KOPT-K1 (cell line): ENCODE results near the gene HTT.

Experiments used
- H3K27ac ChIP-seq: fragments of 200-600 bp; sonication (generic); 2 replicates; pipeline ENCODE4 v1.5.1; 2016; ENCODE audit warnings: antibody characterized with exemption, mild to moderate bottlenecking, low read depth, low read length; ENCODE audit not compliant: poor library complexity, severe bottlenecking
- H3K36me3 ChIP-seq: fragments of 200-600 bp; sonication (generic); 2 replicates; pipeline ENCODE4 v1.5.1; 2017; ENCODE audit warnings: antibody characterized with exemption, mild to moderate bottlenecking, low read length, moderate library complexity; ENCODE audit not compliant: insufficient read depth
- H3K9me3 ChIP-seq: fragments of 200-600 bp; sonication (generic); 2 replicates; pipeline ENCODE4 v1.5.1; 2017; ENCODE audit warnings: antibody characterized with exemption, low read length, mild to moderate bottlenecking; ENCODE audit not compliant: insufficient read depth, poor library complexity, severe bottlenecking

The HTT gene

GRCh38 chr4:3246458-3247398 lies 172.2 kb downstream of the HTT start:
- peaks cover 11% of the 10 kb centered on the region; the same call in 1 of the 2 replicates for H3K36me3 ChIP-seq
- no peak overlapping the region for H3K27ac ChIP-seq
- no peaks in the 10 kb centered on the region for H3K9me3 ChIP-seq

- Histone ChIP-seq H3K36me3 (0 out of 2 replicates have a peak, but pooled peaks cover 8% of the 10 kb centered on the region), H3K9me3 (no peaks in the 10 kb centered on the region), H3K27ac (no peak overlapping the region)
Observed at GRCh38 chr4:3247399-3248177, 173.1 kb downstream of the HTT start.

GRCh38 chr4:3248178-3248480 lies 173.6 kb downstream of the HTT start:
- no peak overlapping the region for H3K27ac ChIP-seq

DNA sequence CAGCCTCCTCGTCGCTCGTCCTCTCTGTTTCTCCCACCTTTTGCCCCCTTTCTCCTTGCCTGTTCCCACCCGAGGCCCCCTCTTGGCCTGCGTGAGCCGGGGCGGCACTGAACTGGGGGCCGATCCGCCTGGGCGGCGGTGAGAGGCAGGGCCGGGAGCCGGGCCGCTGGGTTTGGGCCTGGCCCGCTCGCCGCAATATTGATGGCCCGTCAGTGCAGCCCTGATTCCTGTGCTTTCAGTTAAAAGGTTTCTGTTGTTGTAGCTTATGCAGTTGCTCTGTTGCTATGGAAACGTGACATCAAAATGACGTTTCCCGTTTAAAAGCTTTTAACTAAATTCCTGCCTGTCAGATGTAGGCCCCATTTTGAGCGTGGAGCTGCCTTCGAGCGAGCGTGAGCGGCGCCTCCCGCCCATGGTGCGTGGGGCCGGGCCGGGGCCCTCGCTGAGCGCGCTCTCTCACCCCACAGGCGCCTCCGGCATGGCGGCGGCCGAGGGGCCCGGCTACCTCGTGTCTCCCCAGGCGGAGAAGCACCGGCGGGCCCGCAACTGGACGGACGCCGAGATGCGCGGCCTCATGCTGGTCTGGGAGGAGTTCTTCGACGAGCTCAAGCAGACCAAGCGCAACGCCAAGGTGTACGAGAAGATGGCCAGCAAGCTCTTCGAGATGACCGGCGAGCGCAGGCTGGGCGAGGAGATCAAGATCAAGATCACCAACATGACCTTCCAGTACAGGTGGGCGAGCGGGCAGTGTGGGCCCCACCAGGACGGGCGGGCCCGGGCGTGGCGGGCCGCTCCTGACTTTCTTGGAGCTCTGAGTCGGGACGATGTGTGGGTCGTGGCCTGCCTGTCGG lies 174.6 kb downstream of the HTT start, which contains the start of gene MSANTD1:
TSS of gene MSANTD1 (plus strand) at position 349 of the 851 bp plus-strand sequence. CDS start at position 413, 64 bp downstream.
- Histone ChIP-seq H3K9me3 (no peaks in the 10 kb centered on the region), H3K27ac (no peak within 1 kb of the TSS), H3K36me3 (no peaks in the 10 kb centered on the region)

More at GRCh38 chr4:3248178-3248480, 173.6 kb downstream of the HTT start:
- Histone ChIP-seq H3K9me3 (no peaks in the 10 kb centered on the region), H3K36me3 (0 out of 2 replicates have a peak, but pooled peaks cover 3% of the 10 kb centered on the region)

- Histone ChIP-seq H3K27ac (no peak overlapping the region), H3K36me3 (no peaks in the 10 kb centered on the region), H3K9me3 (no peaks in the 10 kb centered on the region)
Observed at GRCh38 chr4:3249711-3250437, 175.4 kb downstream of the HTT start.

DNA sequence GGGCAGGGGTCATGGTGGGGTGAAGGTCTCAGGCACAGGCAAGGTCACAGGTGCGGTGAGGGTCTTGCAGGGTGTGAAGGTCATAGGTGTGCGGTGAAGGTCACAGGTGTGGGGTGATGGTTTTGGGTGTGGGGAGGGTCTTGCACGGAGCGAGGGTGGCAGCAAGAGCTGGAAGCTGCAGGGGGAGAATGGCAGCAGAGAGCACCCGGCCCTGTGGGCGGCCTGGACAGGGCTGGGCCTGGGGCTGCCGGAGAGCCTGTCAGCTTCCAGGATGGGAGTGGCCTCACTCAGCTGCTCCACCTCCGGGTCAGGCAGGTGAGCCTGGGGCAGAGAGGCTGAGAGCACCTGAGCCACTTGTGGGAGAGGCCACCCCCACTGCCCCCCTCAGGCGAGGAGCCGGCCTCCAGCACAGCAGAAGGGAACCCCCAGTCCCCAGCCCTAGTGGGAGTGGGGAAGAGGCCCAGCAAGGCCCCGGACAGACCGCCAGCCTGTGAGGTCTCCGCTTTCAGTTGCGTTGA lies 176.0 kb downstream of the HTT start:
- no peaks in the 10 kb centered on the region for H3K36me3 ChIP-seq
- H3K27ac ChIP-seq: no peak overlapping the region
- H3K9me3 ChIP-seq: no peaks in the 10 kb centered on the region

DNA sequence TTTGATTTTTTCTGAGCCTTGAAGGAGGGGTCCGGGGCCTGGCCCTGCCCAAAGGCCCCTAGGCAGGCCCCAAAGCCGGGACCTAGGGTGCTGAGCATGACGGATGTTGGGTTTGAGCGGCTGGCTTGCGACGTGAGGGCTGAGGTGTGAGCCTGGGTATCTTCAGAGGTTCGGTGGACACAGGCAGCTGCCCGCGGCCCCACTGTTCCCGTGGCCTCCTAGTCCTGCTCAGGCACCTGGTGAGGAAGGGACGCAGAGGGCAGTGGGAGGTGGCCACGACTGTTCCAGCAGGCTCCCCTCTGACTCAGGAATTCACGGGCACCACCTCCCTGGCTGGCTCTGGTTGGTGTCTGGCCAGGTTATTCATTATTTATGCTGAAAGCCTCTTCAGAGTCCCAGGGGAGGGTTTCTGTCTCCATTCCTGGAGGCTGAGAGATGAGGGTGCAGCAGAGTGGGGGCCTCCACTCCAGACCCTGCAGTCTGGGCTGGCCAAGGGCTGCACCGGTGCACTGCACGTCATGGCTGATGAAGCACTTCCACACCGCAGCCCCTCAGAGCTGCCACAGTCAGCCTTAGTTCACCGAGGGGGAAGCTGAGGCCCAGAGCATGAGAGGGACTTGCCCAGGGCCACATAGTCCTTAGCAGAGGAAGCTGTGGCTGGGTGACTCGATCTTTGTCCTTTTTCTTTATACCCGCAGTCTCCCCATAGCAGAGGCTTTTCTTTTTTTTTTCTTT lies 176.6 kb downstream of the HTT start:
- no peak overlapping the region for H3K27ac ChIP-seq
- H3K36me3 ChIP-seq: no peaks in the 10 kb centered on the region
- no peaks in the 10 kb centered on the region for H3K9me3 ChIP-seq

DNA sequence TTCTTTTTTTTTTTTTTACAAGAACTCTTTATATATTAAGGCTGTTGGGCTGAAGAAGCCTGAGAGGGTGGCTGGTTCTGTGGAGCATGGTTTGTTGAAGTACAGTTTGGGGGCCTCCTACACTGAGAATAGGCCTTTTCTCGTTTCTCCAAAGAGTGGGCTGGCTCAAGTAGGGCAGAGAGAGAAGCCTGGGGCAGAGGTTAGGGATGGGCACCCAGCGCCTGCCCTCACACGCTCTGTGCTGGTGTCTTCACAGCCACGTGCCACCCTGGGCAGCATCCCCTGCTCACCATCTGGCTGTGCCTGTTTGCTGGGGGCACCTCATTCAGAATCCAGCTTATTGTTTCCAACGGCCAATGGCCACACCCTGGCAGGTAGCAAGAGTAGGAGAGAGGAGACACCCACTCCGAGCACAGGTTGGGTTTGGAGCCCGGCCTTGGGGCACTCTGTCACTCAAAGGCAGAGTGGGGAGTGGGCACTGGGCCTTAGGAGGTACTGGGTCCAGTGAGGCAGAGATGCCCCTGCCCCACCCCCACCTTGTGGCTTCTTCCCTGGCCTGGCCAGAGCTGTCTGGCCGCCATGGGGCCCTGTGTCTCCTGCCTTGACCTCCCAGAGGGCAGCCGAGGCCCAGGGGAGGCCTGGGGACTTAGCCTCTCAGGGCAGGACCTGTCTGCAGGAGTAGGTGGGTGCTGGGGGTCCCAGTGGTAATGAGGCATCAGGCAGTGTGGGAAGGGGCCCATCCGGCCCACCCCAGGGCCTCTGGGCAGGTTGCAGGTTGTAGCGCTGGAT lies 177.4 kb downstream of the HTT start:
- Histone ChIP-seq H3K36me3 (no peaks in the 10 kb centered on the region), H3K27ac (no peak overlapping the region), H3K9me3 (no peaks in the 10 kb centered on the region)

GRCh38 chr4:3252480-3252828 lies 178.0 kb downstream of the HTT start:
- no peak overlapping the region for H3K27ac ChIP-seq
- no peaks in the 10 kb centered on the region for H3K36me3 ChIP-seq
- H3K9me3 ChIP-seq: no peaks in the 10 kb centered on the region

DNA sequence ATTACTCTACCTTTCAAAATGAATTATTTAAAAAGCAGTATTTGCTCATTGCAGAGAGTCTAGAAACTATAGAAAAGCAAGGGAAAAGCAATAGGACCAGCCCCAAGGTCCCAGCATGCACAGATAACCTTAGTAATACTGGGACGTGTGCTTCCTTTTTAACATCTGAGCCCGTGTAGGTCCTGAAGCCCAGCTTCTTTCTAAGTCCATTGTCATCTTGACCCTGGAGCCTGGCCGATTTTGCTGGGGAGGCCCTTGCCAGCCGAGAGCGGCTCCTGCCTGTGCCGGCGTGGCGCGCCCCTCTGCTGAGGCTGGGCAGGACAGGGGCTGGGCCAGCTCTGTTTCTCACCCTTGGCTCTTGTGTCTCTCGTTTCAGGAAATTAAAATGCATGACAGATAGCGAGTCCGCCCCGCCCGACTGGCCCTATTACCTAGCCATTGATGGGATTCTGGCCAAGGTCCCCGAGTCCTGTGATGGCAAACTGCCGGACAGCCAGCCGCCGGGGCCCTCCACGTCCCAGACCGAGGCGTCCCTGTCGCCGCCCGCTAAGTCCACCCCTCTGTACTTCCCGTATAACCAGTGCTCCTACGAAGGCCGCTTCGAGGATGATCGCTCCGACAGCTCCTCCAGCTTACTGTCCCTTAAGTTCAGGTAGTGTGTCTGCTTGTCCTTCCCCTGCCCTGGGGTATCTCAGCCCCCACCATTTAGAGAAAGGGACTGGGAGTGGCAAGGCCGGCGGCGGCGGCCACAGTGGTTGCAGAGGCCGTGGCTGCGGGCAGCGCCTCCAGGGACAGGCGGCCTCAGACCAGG lies 178.6 kb downstream of the HTT start:
- Histone ChIP-seq H3K36me3 (no peaks in the 10 kb centered on the region), H3K9me3 (no peaks in the 10 kb centered on the region), H3K27ac (no peak overlapping the region)

DNA sequence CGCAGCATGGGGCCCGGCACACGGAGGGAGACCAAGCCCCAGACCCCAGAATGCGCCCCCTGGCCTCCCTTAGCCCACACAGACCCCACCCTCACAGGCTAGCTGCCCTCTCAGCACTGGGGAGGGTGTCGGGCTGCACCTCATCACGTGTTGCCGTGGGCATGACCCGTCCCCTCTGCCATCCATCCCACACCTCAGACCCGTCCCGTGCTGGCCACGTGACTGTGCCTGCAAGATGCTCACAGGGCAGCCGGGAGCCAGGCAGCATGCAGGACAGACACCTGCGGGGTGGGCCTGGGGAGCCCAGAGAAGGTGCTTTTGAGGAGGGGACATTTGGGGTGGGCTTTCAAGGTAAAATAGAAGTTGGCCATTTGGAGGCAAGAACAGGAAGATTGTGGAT lies 179.3 kb downstream of the HTT start:
- no peaks in the 10 kb centered on the region for H3K9me3 ChIP-seq
- no peak overlapping the region for H3K27ac ChIP-seq
- no peaks in the 10 kb centered on the region for H3K36me3 ChIP-seq

DNA sequence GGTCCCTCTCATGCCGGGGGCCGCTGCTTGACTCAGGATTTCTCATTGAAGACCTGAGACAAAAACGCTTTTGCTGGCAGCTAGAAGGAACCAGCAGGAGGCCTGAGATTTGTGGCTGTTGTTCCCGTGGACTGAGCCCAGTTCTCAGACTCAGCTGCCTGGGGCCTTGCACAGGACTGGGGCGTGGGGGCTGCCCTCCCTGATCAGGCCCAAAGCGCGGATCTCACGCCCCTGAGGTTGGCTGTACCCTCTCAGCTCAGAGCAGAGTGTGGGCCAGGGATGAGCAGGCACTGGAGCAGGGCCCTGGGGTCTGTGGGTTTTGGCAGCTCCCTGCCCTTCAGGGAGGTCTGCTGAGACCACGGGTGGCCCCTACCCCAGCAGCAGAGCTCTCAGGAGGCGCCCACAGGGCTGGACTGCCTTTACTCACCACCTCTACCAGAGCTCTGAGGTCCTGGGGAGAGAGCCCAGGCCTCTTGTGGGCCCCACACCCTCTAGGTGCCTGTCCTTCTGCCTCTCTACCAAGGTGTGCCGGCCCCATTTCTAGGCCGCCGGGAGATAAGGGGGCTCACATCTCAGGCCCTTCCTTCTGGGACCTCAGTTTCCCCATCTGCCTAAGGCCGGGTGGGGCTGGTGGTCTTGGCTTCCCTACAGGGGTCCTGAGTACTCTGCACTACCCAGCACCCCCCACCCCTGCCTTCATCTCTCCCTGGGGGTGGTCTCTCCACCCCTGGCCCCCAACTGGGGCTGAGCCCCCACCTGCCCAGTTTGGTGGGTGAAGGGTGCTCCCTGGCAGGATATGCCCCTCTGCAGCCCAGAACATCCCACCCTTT lies 180.0 kb downstream of the HTT start:
- H3K27ac ChIP-seq: no peak overlapping the region
- no peaks in the 10 kb centered on the region for H3K36me3 ChIP-seq
- H3K9me3 ChIP-seq: no peaks in the 10 kb centered on the region
